Lower lobe of right lung (tissue), 2 donors: ENCODE measurements around the gene COL4A1. TPM values are rescaled to one million over a fixed set of nuclear protein-coding genes. Genes with fewer than 3 reads are reported as not detected.

Experiments used
- ATAC-seq, 2 donors: fragments of 200-7000 bp; cut with Tn5 transposase; one replicate each; pipeline ENCODE4 v1.9.1; 2020 to 2022; ENCODE audit warnings: mild to moderate bottlenecking in 2 of 2, moderate library complexity in 2 of 2
- DNase-seq: peaks from one replicate; pipeline ENCODE4 v3.0.0-alpha.2; 2020
- H3K27ac ChIP-seq: fragments of 200-600 bp; one replicate; pipeline ENCODE4 v1.8.0; 2022
- H3K27me3 ChIP-seq: fragments of 200-600 bp; one replicate; pipeline ENCODE4 v1.8.0; 2022; ENCODE audit warnings: low read depth
- H3K36me3 ChIP-seq: fragments of 200-600 bp; one replicate; pipeline ENCODE4 v1.8.0; 2022; ENCODE audit warnings: mild to moderate bottlenecking
- H3K4me1 ChIP-seq: fragments of 200-600 bp; one replicate; pipeline ENCODE4 v1.8.0; 2022
- H3K4me3 ChIP-seq: fragments of 200-600 bp; one replicate; pipeline ENCODE4 v1.8.0; 2022; ENCODE audit warnings: mild to moderate bottlenecking
- H3K9me3 ChIP-seq: fragments of 200-600 bp; one replicate; pipeline ENCODE4 v1.8.0; 2022
- CTCF ChIP-seq: fragments of 200-600 bp; IDR thresholded peaks from one replicate; pipeline ENCODE4 v1.8.0; 2022; ENCODE audit warnings: antibody characterized with exemption, mild to moderate bottlenecking
- intact Hi-C: fragments of 100-400 bp; cut with DNase I; formaldehyde crosslinking; loops from one replicate; pipeline ENCODE4 v1.11.0; 2022
- total RNA-seq: library from RNA; stranded (reverse); fragmentation: NEBNext Ultra II Directional; extraction: Animal tissue kit (Norgen Biotek cat#: 25700); gene quantifications from one replicate; pipeline ENCODE4 v1.2.1, GENCODE V29; 2021
- donor health status: DM: no; HTN: yes; CAD: no; lungs with severe emphysema.

Gene COL4A1
- total RNA-seq, 1 donor from 2014 or later = 161 TPM

- H3K27ac ChIP-seq = peak overlapping the region; percentile 9
- no peaks in the 10 kb centered on the region for H3K36me3 ChIP-seq
Observed at GRCh38 chr13:110348309-110349105, 41.5 kb upstream of the COL4A1 start.

GRCh38 chr13:110347535-110348308 is 40.8 kb upstream of the COL4A1 start:
- Histone ChIP-seq H3K9me3 (no peaks in the 10 kb centered on the region), H3K4me3 (no peak overlapping the region), H3K27me3 (no peaks in the 10 kb centered on the region), H3K36me3 (no peaks in the 10 kb centered on the region), H3K27ac (peak overlapping the region; percentile 9), H3K4me1 (peaks cover 40% of the 10 kb centered on the region)
- ATAC-seq = peak; percentile 31 to 55
- intact Hi-C loops = no loop called here
- no peak for TF ChIP-seq CTCF
- DNase-seq = no peak

More at GRCh38 chr13:110348309-110349105, 41.5 kb upstream of the COL4A1 start:
- DNase-seq (no peak), ATAC-seq (no peak)
- no peaks in the 10 kb centered on the region for H3K27me3 ChIP-seq
- peaks cover 46% of the 10 kb centered on the region for H3K4me1 ChIP-seq
- TF ChIP-seq CTCF = no peak
- H3K9me3 ChIP-seq = no peaks in the 10 kb centered on the region
- intact Hi-C loops = no loop called here
- no peak overlapping the region for H3K4me3 ChIP-seq

GRCh38 chr13:110347088-110347487 is 40.1 kb upstream of the COL4A1 start:
- no peak for TF ChIP-seq CTCF

GRCh38 chr13:110346661-110347067 is 39.7 kb upstream of the COL4A1 start:
- Histone ChIP-seq H3K27me3 (no peaks in the 10 kb centered on the region), H3K4me3 (no peak overlapping the region), H3K9me3 (no peaks in the 10 kb centered on the region), H3K4me1 (peaks cover 37% of the 10 kb centered on the region), H3K27ac (peak overlapping the region; percentile 9), H3K36me3 (no peaks in the 10 kb centered on the region)
- TF ChIP-seq CTCF = no peak
- ATAC-seq (no peak), DNase-seq (no peak)
- intact Hi-C loops = no loop called here

More at GRCh38 chr13:110347088-110347487, 40.1 kb upstream of the COL4A1 start:
- Histone ChIP-seq H3K27ac (peak overlapping the region; percentile 9), H3K4me1 (peaks cover 38% of the 10 kb centered on the region), H3K36me3 (no peaks in the 10 kb centered on the region), H3K4me3 (no peak overlapping the region), H3K9me3 (no peaks in the 10 kb centered on the region), H3K27me3 (no peaks in the 10 kb centered on the region)
- ATAC-seq = no peak
- DNase-seq = no peak
- intact Hi-C loops = no loop called here

- H3K27me3 ChIP-seq = no peaks in the 10 kb centered on the region
- no peak for DNase-seq
- TF ChIP-seq CTCF = no peak
- H3K4me3 ChIP-seq = no peak overlapping the region
- intact Hi-C loops = no loop called here
- no peaks in the 10 kb centered on the region for H3K9me3 ChIP-seq
- peaks cover 46% of the 10 kb centered on the region for H3K4me1 ChIP-seq
- H3K36me3 ChIP-seq = no peaks in the 10 kb centered on the region
- no peak for ATAC-seq
- no peak overlapping the region for H3K27ac ChIP-seq
Observed at GRCh38 chr13:110345701-110346100, 38.7 kb upstream of the COL4A1 start.
